Endodermal cell (in vitro differentiated cells): Measurements from ENCODE around the gene VPS13D. TPM values are rescaled to one million over a fixed set of nuclear protein-coding genes. Genes with fewer than 3 reads are reported as not detected.

Experiments used
- DNase-seq: peaks from one replicate; pipeline ENCODE4 v3.0.0-alpha.2; 2017
- H3K27ac ChIP-seq: 2 replicates; pipeline ENCODE4 v1.5.1; 2013; ENCODE audit warnings: mild to moderate bottlenecking, low read depth, low read length, moderate library complexity
- H3K27me3 ChIP-seq: 2 replicates; pipeline ENCODE4 v1.6.1; 2013; ENCODE audit warnings: mild to moderate bottlenecking, low read length, moderate library complexity; ENCODE audit not compliant: insufficient read depth, control insufficient read depth, poor library complexity, severe bottlenecking
- H3K36me3 ChIP-seq: 2 replicates; pipeline ENCODE4 v1.7.0; 2013; ENCODE audit warnings: mild to moderate bottlenecking, low read length, moderate library complexity; ENCODE audit not compliant: control insufficient read depth, insufficient read depth
- H3K4me1 ChIP-seq: one replicate; pipeline ENCODE4 v1.7.0; 2013; ENCODE audit warnings: low read length; ENCODE audit not compliant: control insufficient read depth, insufficient read depth
- H3K4me3 ChIP-seq: 2 replicates; pipeline ENCODE4 v1.5.1; 2013; ENCODE audit warnings: mild to moderate bottlenecking, low read length, moderate library complexity
- H3K9ac ChIP-seq: 2 replicates; pipeline ENCODE4 v1.6.1; 2013; ENCODE audit warnings: mild to moderate bottlenecking, low read length, moderate library complexity; ENCODE audit not compliant: poor library complexity, severe bottlenecking; ENCODE audit errors: extremely low read depth
- H3K9me3 ChIP-seq: 2 replicates; pipeline ENCODE4 v1.6.1; 2013; ENCODE audit warnings: mild to moderate bottlenecking, low read length, moderate library complexity; ENCODE audit not compliant: control insufficient read depth
- H3K27ac Mint-ChIP-seq: 2 replicates; pipeline ENCODE4 v1.8.0; 2020; ENCODE audit warnings: mixed read lengths
- H3K27me3 Mint-ChIP-seq: 2 replicates; pipeline ENCODE4 v1.8.0; 2021; ENCODE audit warnings: mild to moderate bottlenecking, mixed read lengths; ENCODE audit not compliant: insufficient read depth
- H3K36me3 Mint-ChIP-seq: 2 replicates; pipeline ENCODE4 v1.8.0; 2020; ENCODE audit warnings: low read depth, mixed read lengths
- H3K4me1 Mint-ChIP-seq: 2 replicates; pipeline ENCODE4 v1.8.0; 2020; ENCODE audit warnings: mixed read lengths
- H3K4me3 Mint-ChIP-seq: 2 replicates; pipeline ENCODE4 v1.8.0; 2020; ENCODE audit warnings: mild to moderate bottlenecking, moderate library complexity, mixed read lengths
- H3K9me3 Mint-ChIP-seq: 2 replicates; pipeline ENCODE4 v1.8.0; 2020; ENCODE audit warnings: mild to moderate bottlenecking, mixed read lengths
- CTCF ChIP-seq: fragments of 200-600 bp; sonication (generic); conservative IDR thresholded peaks from 2 replicates; pipeline ENCODE4 v1.5.0; 2021; ENCODE audit warnings: antibody characterized with exemption, mild to moderate bottlenecking
- WGBS, 2 experiments: methylation state at CpG; one replicate each; pipeline versions ENCODE4 v1.1.5 to v1.1.7; 2013; ENCODE audit warnings: missing lambda C conversion rate in 2 of 2, mixed read lengths in 1 of 2; ENCODE audit not compliant: insufficient coverage in 1 of 2, insufficient read length in 1 of 2; 5-methylcytosine and 5-hydroxymethylcytosine counted together
- total RNA-seq, 2 donors: library from RNA; stranded (reverse); fragmentation: NEBNext Ultra II Directional in 1 of 2; extraction: Animal tissue kit (Norgen Biotek cat#: 25700) in 1 of 2; gene quantifications; 2 replicates in 1 of 2; 3 replicates in 1 of 2; pipeline ENCODE4 v1.2.1, GENCODE V29; 2021

VPS13D gene
- total RNA-seq, 2 donors from 2014 or later = 32.5 to 36.7 TPM

- no peak for DNase-seq
- peaks cover 60% of the 10 kb centered on the region for H3K36me3 ChIP-seq
- H3K4me1 ChIP-seq = no peaks in the 10 kb centered on the region
- H3K9me3 ChIP-seq = peaks cover 7% of the 10 kb centered on the region
- Mint-ChIP-seq H3K36me3 (peaks cover 63% of the 10 kb centered on the region), H3K4me1 (no peaks in the 10 kb centered on the region), H3K27ac (no peak overlapping the region), H3K4me3 (no peak overlapping the region), H3K27me3 (no peaks in the 10 kb centered on the region), H3K9me3 (peaks cover 12% of the 10 kb centered on the region)
- H3K4me3 ChIP-seq = no peak overlapping the region
- no peak overlapping the region for H3K9ac ChIP-seq
- WGBS, 2 experiments = 94% methylated on average over 1 of the region's 1 CpG; no CpG with 5 or more reads in 1 of the 2 experiments
- no peak overlapping the region for H3K27ac ChIP-seq
- TF ChIP-seq CTCF = no peak
- no peaks in the 10 kb centered on the region for H3K27me3 ChIP-seq
These were observed 118.3 kb downstream of the VPS13D start for GRCh38 chr1:12348113-12348512.

DNA sequence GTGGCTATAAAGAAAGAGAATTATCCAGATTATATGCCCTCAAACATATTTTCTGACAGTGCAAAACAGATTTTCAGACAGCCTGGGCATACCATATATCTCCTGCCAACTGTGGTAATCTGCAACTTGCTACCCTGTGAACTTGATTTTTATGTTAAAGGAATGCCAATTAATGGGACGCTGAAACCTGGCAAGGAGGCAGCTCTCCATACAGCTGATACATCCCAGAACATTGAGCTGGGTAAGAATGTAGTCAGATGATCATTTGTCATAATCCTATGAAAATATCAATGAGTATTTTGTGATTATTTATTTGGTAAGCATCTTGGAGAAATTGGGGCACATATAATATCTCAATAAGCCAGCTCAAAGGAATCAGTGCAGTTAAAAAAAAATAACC, 124.2 kb downstream of the VPS13D start:
- H3K27me3 Mint-ChIP-seq = no peaks in the 10 kb centered on the region
- peaks cover 64% of the 10 kb centered on the region for H3K36me3 Mint-ChIP-seq
- peaks cover 12% of the 10 kb centered on the region for H3K9me3 Mint-ChIP-seq
- Histone ChIP-seq H3K27me3 (no peaks in the 10 kb centered on the region), H3K4me3 (no peak overlapping the region), H3K9me3 (peaks cover 7% of the 10 kb centered on the region), H3K27ac (no peak overlapping the region), H3K9ac (no peak overlapping the region), H3K36me3 (peaks cover 51% of the 10 kb centered on the region), H3K4me1 (peaks cover 3% of the 10 kb centered on the region)
- no peak for DNase-seq
- H3K4me3 Mint-ChIP-seq = no peak overlapping the region
- WGBS, 2 experiments = 100% methylated on average over 1 of the region's 1 CpG
- TF ChIP-seq CTCF = no peak
- peaks cover 5% of the 10 kb centered on the region for H3K4me1 Mint-ChIP-seq
- H3K27ac Mint-ChIP-seq = no peak overlapping the region

GRCh38 chr1:12356004-12356890, 126.4 kb downstream of the VPS13D start:
- peaks cover 10% of the 10 kb centered on the region for H3K4me1 ChIP-seq
- Mint-ChIP-seq H3K27ac (peak overlapping the region; percentile 7), H3K4me1 (peaks cover 9% of the 10 kb centered on the region), H3K27me3 (no peaks in the 10 kb centered on the region), H3K9me3 (no peaks in the 10 kb centered on the region), H3K36me3 (peaks cover 49% of the 10 kb centered on the region), H3K4me3 (no peak overlapping the region)
- H3K9ac ChIP-seq = no peak overlapping the region
- no peak for TF ChIP-seq CTCF
- peaks cover 40% of the 10 kb centered on the region for H3K36me3 ChIP-seq
- no peaks in the 10 kb centered on the region for H3K9me3 ChIP-seq
- no peak overlapping the region for H3K27ac ChIP-seq
- no peak for DNase-seq
- H3K4me3 ChIP-seq = no peak overlapping the region
- 94 to 96% methylated on average over 7 to 8 of the region's 8 CpGs for WGBS, 2 experiments
- no peaks in the 10 kb centered on the region for H3K27me3 ChIP-seq
